Fibroblast of lung (primary cell): ENCODE results near the gene CDKAL1. TPM values are rescaled to one million over a fixed set of nuclear protein-coding genes. Genes with fewer than 3 reads are reported as not detected.
A peak's percentile ranks its signal among the peaks of the same experiment; 100 is the strongest.

ENCODE experiments used
- DNase-seq, 2 donors: peaks; one replicate each; pipeline versions ENCODE4 v3.0.0 to v3.0.0-alpha.2; 2010; ENCODE audit warnings: low read depth in 2 of 2
- H2AFZ ChIP-seq: 2 replicates; pipeline ENCODE4 v1.5.1; 2012; ENCODE audit warnings: low read length, control low read depth, inconsistent platforms
- H3K27ac ChIP-seq: 2 replicates; pipeline ENCODE4 v1.5.1; 2011; ENCODE audit warnings: low read length, control low read depth; ENCODE audit not compliant: insufficient read depth
- H3K27me3 ChIP-seq: 2 replicates; pipeline ENCODE4 v1.5.1; 2011; ENCODE audit warnings: mild to moderate bottlenecking, low read length; ENCODE audit not compliant: control insufficient read depth, insufficient read depth
- H3K36me3 ChIP-seq: 2 replicates; pipeline ENCODE4 v1.5.1; 2011; ENCODE audit warnings: low read length; ENCODE audit not compliant: control insufficient read depth, insufficient read depth
- H3K4me1 ChIP-seq: 2 replicates; pipeline ENCODE4 v1.5.1; 2011; ENCODE audit warnings: low read length; ENCODE audit not compliant: control insufficient read depth, insufficient read depth; ENCODE audit errors: extremely low read depth
- H3K4me2 ChIP-seq: 2 replicates; pipeline ENCODE4 v1.5.1; 2011; ENCODE audit warnings: low read length, control low read depth; ENCODE audit not compliant: insufficient read depth; ENCODE audit errors: extremely low read depth
- H3K4me3 ChIP-seq, 4 experiments: fragments of 200-600 bp in 1 of 4; sonication (generic) in 1 of 4; replicated peaks in 1 of 4; 2 replicates each; pipeline ENCODE4 v1.5.1; 2011 to 2016; ENCODE audit warnings: low read length in 4 of 4, low read depth in 3 of 4, mild to moderate bottlenecking in 3 of 4, control low read depth in 2 of 4, inconsistent platforms in 1 of 4, mixed read lengths in 1 of 4; ENCODE audit not compliant: insufficient read depth in 1 of 4; ENCODE audit errors: control extremely low read depth in 1 of 4
- H3K79me2 ChIP-seq: 2 replicates; pipeline ENCODE4 v1.5.1; 2012; ENCODE audit warnings: mild to moderate bottlenecking, low read length, inconsistent platforms; ENCODE audit not compliant: control insufficient read depth, insufficient read depth
- H3K9ac ChIP-seq: 2 replicates; pipeline ENCODE4 v1.5.1; 2011; ENCODE audit warnings: mild to moderate bottlenecking, low read length, control low read depth; ENCODE audit not compliant: insufficient read depth
- H3K9me3 ChIP-seq: 2 replicates; pipeline ENCODE4 v1.5.1; 2012; ENCODE audit warnings: low read depth, low read length; ENCODE audit not compliant: control insufficient read depth, insufficient read depth
- H4K20me1 ChIP-seq: 2 replicates; pipeline ENCODE4 v1.5.1; 2011; ENCODE audit warnings: low read length; ENCODE audit not compliant: control insufficient read depth, insufficient read depth; ENCODE audit errors: extremely low read depth
- CTCF ChIP-seq, 2 donors: IDR thresholded peaks in 1 of 2; conservative IDR thresholded peaks in 1 of 2; 1 replicate in 1 of 2; 2 replicates in 1 of 2; pipeline ENCODE4 v1.5.1; 2011 to 2012; ENCODE audit warnings: low read length in 2 of 2, control low read depth in 1 of 2, inconsistent platforms in 1 of 2, low read depth in 1 of 2, mild to moderate bottlenecking in 1 of 2
- EZH2 ChIP-seq: IDR thresholded peaks from 2 replicates; pipeline ENCODE4 v1.5.1; 2012; ENCODE audit warnings: low read length, control low read depth, mild to moderate bottlenecking; ENCODE audit errors: missing control alignments
- polyA plus RNA-seq, 2 donors: library from polyadenylated mRNA; depleted of rRNA in 1 of 2; stranded (reverse) in 1 of 2; unstranded in 1 of 2; fragments of >200 nt; gene quantifications; 2 replicates each; pipeline ENCODE4 v1.2.1, GENCODE V29; 2011 to 2012; ENCODE audit warnings: missing spikeins in 1 of 2
- total RNA-seq: library from RNA; depleted of rRNA; stranded (reverse); fragments of >200 nt; gene quantifications from 2 replicates; pipeline ENCODE4 v1.2.1, GENCODE V29; 2014

Gene CDKAL1
- total and polyA plus RNA-seq, 2 donors (not counting 1 experiment from before 2014, with no cell fraction given) = 7.4 to 15.0 TPM

GRCh38 chr6:20816126-20816525 is 281.9 kb downstream of the CDKAL1 start:
- no peak for TF ChIP-seq EZH2
- no peak for TF ChIP-seq CTCF (conservative IDR thresholded peaks at IDR 0.05 in 1 of 2, IDR thresholded peaks at IDR 0.05 in 1 of 2; ENCODE audit: low read depth in 1 of 2, low read length in 2 of 2)
- Histone ChIP-seq H2AFZ (no peak overlapping the region), H3K27me3 (no peaks in the 10 kb centered on the region), H4K20me1 (no peaks in the 10 kb centered on the region), H3K9me3 (no peaks in the 10 kb centered on the region), H3K4me3 (no peak overlapping the region), H3K27ac (no peak overlapping the region), H3K4me2 (no peak overlapping the region), H3K79me2 (no peaks in the 10 kb centered on the region), H3K9ac (no peak overlapping the region), H3K4me1 (peaks cover 4% of the 10 kb centered on the region), H3K36me3 (no peaks in the 10 kb centered on the region)
- no peak for DNase-seq

- Histone ChIP-seq H3K27me3 (no peaks in the 10 kb centered on the region), H3K4me1 (no peaks in the 10 kb centered on the region), H3K27ac (no peak overlapping the region), H3K36me3 (no peaks in the 10 kb centered on the region), H3K79me2 (no peaks in the 10 kb centered on the region), H3K4me3 (no peak overlapping the region), H4K20me1 (no peaks in the 10 kb centered on the region), H3K4me2 (no peak overlapping the region), H2AFZ (no peak overlapping the region), H3K9ac (no peak overlapping the region), H3K9me3 (no peaks in the 10 kb centered on the region)
- no peak for TF ChIP-seq EZH2
- no peak for TF ChIP-seq CTCF (conservative IDR thresholded peaks at IDR 0.05 in 1 of 2, IDR thresholded peaks at IDR 0.05 in 1 of 2; ENCODE audit: low read depth in 1 of 2, low read length in 2 of 2)
- peak in 1 of 2 donors; percentile 32 for DNase-seq
Measured at GRCh38 chr6:20817806-20818320, 283.6 kb downstream of the CDKAL1 start.

GRCh38 chr6:20819774-20820400 is 285.6 kb downstream of the CDKAL1 start:
- no peaks in the 10 kb centered on the region for H3K79me2 ChIP-seq
- H3K4me3 ChIP-seq = no peak overlapping the region
- H3K4me1 ChIP-seq = no peaks in the 10 kb centered on the region
- H3K27me3 ChIP-seq = no peaks in the 10 kb centered on the region
- no peak for DNase-seq
- H2AFZ ChIP-seq = no peak overlapping the region
- no peak for TF ChIP-seq EZH2
- TF ChIP-seq CTCF (conservative IDR thresholded peaks at IDR 0.05 in 1 of 2, IDR thresholded peaks at IDR 0.05 in 1 of 2; ENCODE audit: low read depth in 1 of 2, low read length in 2 of 2) = no peak
- no peaks in the 10 kb centered on the region for H3K36me3 ChIP-seq
- no peak overlapping the region for H3K27ac ChIP-seq
- no peaks in the 10 kb centered on the region for H4K20me1 ChIP-seq
- H3K4me2 ChIP-seq = no peak overlapping the region
- H3K9me3 ChIP-seq = no peaks in the 10 kb centered on the region
- no peak overlapping the region for H3K9ac ChIP-seq
